ENCODE measurements around the gene MPG. TPM values are rescaled to one million over a fixed set of nuclear protein-coding genes. Genes with fewer than 3 reads are reported as not detected.
A peak's percentile ranks its signal among the peaks of the same experiment; 100 is the strongest.

MPG gene
- total RNA-seq, 1 donor from 2014 or later, result 50.0 TPM

DNA sequence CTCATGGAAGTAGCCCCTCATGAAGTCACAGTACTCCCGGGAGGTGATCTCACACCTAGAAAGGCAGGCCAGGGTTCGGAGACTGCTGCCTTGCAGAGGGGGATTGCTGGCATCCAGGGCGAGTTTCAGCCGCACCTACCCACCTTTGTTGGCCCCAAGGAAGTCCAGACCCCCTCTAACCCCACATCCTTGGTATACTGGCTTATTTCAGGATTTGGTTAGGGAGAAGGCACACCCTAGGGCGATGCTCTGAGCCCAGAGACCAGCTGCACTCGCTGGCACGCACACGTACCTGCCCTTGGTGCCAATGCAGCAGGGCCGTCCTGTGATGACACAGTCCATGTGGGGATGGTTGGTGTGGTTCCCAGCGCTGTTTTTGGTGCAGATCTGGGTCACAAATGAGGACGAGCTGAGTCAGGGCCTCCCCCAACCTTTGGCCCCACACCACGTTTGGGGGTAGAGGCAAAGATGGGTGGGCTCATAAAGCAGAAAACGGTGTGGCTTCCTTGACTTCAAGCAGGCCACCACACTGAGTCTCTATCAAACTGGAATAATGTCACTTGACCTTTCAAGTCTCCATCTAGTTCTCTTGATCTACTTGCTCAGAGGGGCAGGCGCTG, 18.5 kb upstream of the MPG start:
- Mint-ChIP-seq H3K27me3 (ENCODE audit: low read depth) (no peaks in the 10 kb centered on the region), H3K4me3 (no peak overlapping the region), H3K4me1 (peaks cover 5% of the 10 kb centered on the region), H3K27ac (ENCODE audit: unreplicated experiment) (no peak overlapping the region), H3K9me3 (no peaks in the 10 kb centered on the region), H3K36me3 (ENCODE audit: low read depth) (peaks cover 7% of the 10 kb centered on the region)
- DNase-seq (ENCODE audit: low read depth, low spot score), result no peak
- TF ChIP-seq, protein P1, sequence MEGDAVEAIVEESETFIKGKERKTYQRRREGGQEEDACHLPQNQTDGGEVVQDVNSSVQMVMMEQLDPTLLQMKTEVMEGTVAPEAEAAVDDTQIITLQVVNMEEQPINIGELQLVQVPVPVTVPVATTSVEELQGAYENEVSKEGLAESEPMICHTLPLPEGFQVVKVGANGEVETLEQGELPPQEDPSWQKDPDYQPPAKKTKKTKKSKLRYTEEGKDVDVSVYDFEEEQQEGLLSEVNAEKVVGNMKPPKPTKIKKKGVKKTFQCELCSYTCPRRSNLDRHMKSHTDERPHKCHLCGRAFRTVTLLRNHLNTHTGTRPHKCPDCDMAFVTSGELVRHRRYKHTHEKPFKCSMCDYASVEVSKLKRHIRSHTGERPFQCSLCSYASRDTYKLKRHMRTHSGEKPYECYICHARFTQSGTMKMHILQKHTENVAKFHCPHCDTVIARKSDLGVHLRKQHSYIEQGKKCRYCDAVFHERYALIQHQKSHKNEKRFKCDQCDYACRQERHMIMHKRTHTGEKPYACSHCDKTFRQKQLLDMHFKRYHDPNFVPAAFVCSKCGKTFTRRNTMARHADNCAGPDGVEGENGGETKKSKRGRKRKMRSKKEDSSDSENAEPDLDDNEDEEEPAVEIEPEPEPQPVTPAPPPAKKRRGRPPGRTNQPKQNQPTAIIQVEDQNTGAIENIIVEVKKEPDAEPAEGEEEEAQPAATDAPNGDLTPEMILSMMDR (conservative IDR thresholded peaks at IDR 0.05), result no peak

DNA sequence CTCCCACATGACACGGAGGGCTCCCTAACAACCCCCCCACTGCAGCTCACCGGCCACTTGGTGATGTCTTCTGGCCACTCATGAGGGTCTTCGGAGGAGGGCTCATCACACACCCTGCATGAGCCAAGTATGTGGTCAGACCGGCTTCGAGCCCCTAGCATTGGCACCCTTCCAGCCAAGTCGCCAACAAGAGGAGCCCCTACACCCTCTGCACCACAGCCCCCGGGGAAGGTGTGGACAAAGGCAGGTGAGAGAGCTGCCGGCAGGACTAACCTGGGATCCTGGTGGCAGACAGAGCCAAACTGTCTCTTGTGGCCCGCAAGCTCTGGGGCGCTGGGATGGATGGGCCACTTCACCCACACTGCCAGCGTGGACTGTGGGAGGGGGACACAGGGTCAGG, 17.9 kb upstream of the MPG start:
- no peak for DNase-seq (ENCODE audit: low read depth, low spot score)
- peaks cover 7% of the 10 kb centered on the region for H3K36me3 Mint-ChIP-seq (ENCODE audit: low read depth)
- no peak overlapping the region for H3K4me3 Mint-ChIP-seq
- H3K4me1 Mint-ChIP-seq, result peaks cover 1% of the 10 kb centered on the region
- TF ChIP-seq, protein P1 (conservative IDR thresholded peaks at IDR 0.05), result no peak
- H3K9me3 Mint-ChIP-seq, result no peaks in the 10 kb centered on the region
- no peak overlapping the region for H3K27ac Mint-ChIP-seq (ENCODE audit: unreplicated experiment)
- no peaks in the 10 kb centered on the region for H3K27me3 Mint-ChIP-seq (ENCODE audit: low read depth)

DNA sequence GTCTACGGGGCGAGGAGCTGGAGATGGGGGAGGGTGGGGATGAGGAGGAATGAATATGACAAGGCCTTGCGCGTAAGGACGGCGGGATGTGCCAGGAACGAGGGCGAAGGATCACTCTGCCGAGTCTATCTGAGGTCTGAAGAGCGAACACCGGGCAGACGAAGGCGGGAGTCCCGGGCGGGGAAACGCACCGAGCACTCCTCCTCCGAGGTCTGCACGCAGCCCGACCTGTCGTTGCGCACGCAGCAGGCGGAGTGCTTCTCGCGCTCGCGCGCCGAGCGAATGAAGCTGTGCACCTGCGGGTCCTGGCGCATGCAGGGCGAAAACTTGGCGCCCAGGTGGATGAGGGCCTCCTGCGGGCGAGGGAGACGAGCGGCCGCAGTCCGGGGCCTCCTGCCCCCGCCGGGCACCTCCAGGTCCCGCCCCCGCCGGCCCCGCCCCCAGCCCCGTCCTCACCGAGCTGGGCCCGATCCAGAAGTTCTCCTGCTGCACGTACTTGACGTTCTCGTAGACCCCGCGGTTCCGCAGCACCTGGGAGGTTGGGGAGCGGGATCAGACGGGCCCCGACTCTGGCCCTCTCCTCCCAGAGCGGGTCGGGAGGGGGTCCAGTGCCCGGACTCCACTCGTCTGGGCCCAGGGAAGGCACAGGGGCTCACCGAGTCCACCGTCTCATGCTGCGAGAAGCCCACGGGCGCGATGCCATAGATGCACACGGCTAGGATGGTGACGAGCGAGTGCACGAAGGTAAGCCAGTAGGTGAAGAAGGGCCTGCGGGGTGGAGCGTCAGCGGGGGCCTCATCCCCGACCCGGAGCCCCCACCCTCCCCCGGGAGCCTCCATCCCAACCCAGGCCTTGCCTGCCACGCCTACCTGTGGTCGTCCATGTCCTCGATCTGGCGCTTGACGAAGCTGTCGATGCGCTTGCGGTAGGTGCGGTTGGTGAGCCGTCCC, 16.8 kb upstream of the MPG start:
- TF ChIP-seq, protein P1 (conservative IDR thresholded peaks at IDR 0.05), result no peak
- no peaks in the 10 kb centered on the region for H3K9me3 Mint-ChIP-seq
- H3K36me3 Mint-ChIP-seq (ENCODE audit: low read depth), result peaks cover 4% of the 10 kb centered on the region
- H3K27me3 Mint-ChIP-seq (ENCODE audit: low read depth), result peaks cover 4% of the 10 kb centered on the region
- no peak for DNase-seq (ENCODE audit: low read depth, low spot score)
- H3K4me1 Mint-ChIP-seq, result peaks cover 8% of the 10 kb centered on the region
- H3K27ac Mint-ChIP-seq (ENCODE audit: unreplicated experiment), result no peak overlapping the region
- H3K4me3 Mint-ChIP-seq, result peak overlapping the region; percentile 23

DNA sequence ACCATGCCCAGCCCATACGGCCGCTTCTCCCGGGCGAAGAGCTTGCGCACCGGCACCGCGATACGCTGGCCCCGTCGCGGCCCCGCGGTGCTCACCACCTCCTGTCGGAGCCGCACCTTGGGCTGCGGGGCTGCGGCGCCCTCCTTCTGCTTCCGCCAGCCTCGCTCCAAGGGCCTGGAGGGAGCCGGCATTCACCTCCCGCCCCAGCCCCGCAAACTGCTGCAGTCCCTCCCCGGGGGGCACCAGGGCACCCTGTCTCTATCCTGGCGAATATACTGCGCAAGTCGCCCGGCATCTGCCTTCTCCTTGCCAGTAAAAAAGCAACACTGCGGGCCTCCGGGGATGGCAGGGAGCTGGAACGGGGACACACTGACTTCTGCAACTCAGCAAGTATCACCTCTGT, 16.1 kb upstream of the MPG start:
- Mint-ChIP-seq H3K4me3 (no peak overlapping the region), H3K36me3 (ENCODE audit: low read depth) (peaks cover 4% of the 10 kb centered on the region), H3K27ac (ENCODE audit: unreplicated experiment) (no peak overlapping the region), H3K27me3 (ENCODE audit: low read depth) (peaks cover 4% of the 10 kb centered on the region), H3K9me3 (no peaks in the 10 kb centered on the region), H3K4me1 (peaks cover 11% of the 10 kb centered on the region)
- TF ChIP-seq, protein P1 (conservative IDR thresholded peaks at IDR 0.05), result no peak
- no peak for DNase-seq (ENCODE audit: low read depth, low spot score)

DNA sequence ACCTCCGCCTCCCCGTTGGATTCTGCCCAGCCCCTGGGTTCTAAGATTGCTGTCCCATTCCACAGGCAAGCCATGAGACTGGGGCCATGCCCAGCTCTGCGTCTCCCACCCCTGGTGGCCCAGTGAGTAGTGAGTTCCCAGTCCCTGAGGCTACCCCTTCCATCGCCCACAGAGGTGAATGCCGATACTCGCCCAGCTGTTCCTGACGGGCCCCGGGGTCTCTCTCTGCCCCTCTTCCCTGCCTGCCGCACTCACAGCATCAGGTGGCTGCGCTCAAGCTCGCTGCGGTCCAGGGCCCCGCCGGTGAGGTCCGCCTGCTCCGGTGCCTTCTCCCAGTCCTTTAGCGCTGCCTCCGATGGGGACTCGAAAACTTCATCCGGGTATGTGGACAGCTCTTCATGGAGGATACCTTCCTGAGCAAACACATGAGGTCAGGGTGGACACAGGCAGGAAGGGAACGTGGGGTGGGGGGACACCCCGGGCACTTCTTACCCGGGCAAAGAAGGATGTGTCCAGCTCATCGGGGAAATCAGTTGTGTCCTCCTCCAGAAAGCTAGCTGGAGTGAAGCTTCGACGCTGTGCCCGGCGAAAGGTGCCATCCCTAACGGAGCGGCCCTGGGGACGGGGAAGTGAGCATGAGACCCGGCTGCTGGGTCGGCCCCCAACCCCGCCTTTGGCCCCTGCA, 15.6 kb upstream of the MPG start:
- Mint-ChIP-seq H3K4me3 (no peak overlapping the region), H3K27ac (ENCODE audit: unreplicated experiment) (peak overlapping the region; percentile 50), H3K27me3 (ENCODE audit: low read depth) (peaks cover 4% of the 10 kb centered on the region), H3K4me1 (peaks cover 17% of the 10 kb centered on the region), H3K36me3 (ENCODE audit: low read depth) (peaks cover 4% of the 10 kb centered on the region), H3K9me3 (no peaks in the 10 kb centered on the region)
- DNase-seq (ENCODE audit: low read depth, low spot score), result no peak
- TF ChIP-seq, protein P1 (conservative IDR thresholded peaks at IDR 0.05), result no peak

Measured in neural crest cell (in vitro differentiated cells).